ENCODE measurements around the gene FBXO4. TPM values are rescaled to one million over a fixed set of nuclear protein-coding genes. Genes with fewer than 3 reads are reported as not detected.

The FBXO4 gene
- total and polyA plus RNA-seq, 12 donors = 3.1 to 12.2 (median 5.3) TPM

- DNase-seq (no peak), ATAC-seq (no peak)
- Histone ChIP-seq H3K9me3 (peaks cover 0 to 48% (median 12%) of the 10 kb centered on the region in 11 donors), H3K36me3 (no peaks in the 10 kb centered on the region), H3K27me3 (no peaks in the 10 kb centered on the region), H3K4me3 (no peak overlapping the region), H3K27ac (no peak overlapping the region), H3K4me1 (no peaks in the 10 kb centered on the region)
- TF ChIP-seq, protein P1, sequence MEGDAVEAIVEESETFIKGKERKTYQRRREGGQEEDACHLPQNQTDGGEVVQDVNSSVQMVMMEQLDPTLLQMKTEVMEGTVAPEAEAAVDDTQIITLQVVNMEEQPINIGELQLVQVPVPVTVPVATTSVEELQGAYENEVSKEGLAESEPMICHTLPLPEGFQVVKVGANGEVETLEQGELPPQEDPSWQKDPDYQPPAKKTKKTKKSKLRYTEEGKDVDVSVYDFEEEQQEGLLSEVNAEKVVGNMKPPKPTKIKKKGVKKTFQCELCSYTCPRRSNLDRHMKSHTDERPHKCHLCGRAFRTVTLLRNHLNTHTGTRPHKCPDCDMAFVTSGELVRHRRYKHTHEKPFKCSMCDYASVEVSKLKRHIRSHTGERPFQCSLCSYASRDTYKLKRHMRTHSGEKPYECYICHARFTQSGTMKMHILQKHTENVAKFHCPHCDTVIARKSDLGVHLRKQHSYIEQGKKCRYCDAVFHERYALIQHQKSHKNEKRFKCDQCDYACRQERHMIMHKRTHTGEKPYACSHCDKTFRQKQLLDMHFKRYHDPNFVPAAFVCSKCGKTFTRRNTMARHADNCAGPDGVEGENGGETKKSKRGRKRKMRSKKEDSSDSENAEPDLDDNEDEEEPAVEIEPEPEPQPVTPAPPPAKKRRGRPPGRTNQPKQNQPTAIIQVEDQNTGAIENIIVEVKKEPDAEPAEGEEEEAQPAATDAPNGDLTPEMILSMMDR (IDR thresholded peaks at IDR 0.05) = no peak
- intact Hi-C loops (cut with DNase I) = no loop called here
- whole genome bisulfite sequencing, 2 donors = 82 to 85% methylated on average over 1 of the region's 1 CpG
Measured at GRCh38 chr5:41954286-41954685, 29.2 kb downstream of the FBXO4 start.

- WGBS, 2 donors = 75 to 76% methylated on average over 7 of the region's 7 CpGs
- Histone ChIP-seq H3K27ac (no peak overlapping the region), H3K36me3 (no peaks in the 10 kb centered on the region), H3K27me3 (no peaks in the 10 kb centered on the region), H3K4me1 (no peaks in the 10 kb centered on the region), H3K9me3 (peaks cover 0 to 50% (median 19%) of the 10 kb centered on the region in 11 donors), H3K4me3 (no peak overlapping the region)
- DNase-seq (no peak), ATAC-seq (no peak)
- intact Hi-C loops (cut with DNase I) = no loop called here
- TF ChIP-seq, protein P1 (IDR thresholded peaks at IDR 0.05) = no peak
Measured at GRCh38 chr5:41955432-41956024, 30.4 kb downstream of the FBXO4 start.

DNA sequence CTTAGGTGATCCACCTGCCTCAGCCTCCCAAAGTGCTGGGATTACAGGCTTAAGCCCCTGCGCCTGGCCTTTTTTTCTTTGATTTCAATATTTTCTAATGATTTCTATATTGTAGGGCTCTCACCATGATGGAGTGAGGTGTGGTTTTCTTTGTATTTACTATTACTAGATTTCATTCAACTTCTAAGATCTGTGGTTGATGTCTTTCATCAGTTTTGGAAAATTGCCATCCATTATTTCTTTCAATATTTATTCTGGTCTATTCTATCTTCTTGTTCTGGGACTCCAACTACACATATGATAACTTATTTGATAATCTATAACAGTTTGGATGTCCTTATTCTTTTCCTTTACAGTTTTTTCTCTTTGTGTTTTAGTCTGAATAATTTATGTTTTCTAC, 31.9 kb downstream of the FBXO4 start:
- 91 to 95% methylated on average over 1 of the region's 1 CpG for WGBS, 2 donors
- no peak overlapping the region for H3K4me3 ChIP-seq
- DNase-seq (no peak), ATAC-seq (no peak)
- TF ChIP-seq, protein P1 (IDR thresholded peaks at IDR 0.05) = no peak
- no peaks in the 10 kb centered on the region for H3K27me3 ChIP-seq
- no peaks in the 10 kb centered on the region for H3K4me1 ChIP-seq
- no peak overlapping the region for H3K27ac ChIP-seq
- peaks cover 0 to 62% (median 28%) of the 10 kb centered on the region in 11 donors for H3K9me3 ChIP-seq
- intact Hi-C loops (cut with DNase I) = no loop called here
- H3K36me3 ChIP-seq = no peaks in the 10 kb centered on the region

DNA sequence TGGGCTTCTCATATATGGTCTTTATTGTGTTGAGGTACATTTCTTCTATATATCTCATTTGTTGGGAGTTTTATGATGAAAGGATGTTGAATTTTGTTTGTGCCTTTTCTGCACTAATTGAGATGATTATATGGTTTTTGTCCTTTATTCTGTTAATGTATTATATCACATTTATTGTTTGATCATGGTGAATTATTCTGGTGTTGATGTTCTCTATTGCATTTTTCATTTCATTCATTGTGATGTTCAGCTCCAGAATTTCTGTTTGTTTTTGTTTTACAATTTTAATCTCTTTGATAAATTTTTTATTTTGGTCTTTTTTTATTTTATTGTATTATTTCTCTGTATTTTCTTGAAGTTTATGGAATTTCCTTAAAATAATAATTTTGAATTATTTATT, 35.4 kb downstream of the FBXO4 start:
- H3K4me1 ChIP-seq = no peaks in the 10 kb centered on the region
- H3K27ac ChIP-seq = no peak overlapping the region
- H3K27me3 ChIP-seq = no peaks in the 10 kb centered on the region
- ATAC-seq (no peak), DNase-seq (no peak)
- TF ChIP-seq, protein P1 (IDR thresholded peaks at IDR 0.05) = no peak
- no peaks in the 10 kb centered on the region for H3K36me3 ChIP-seq
- no peak overlapping the region for H3K4me3 ChIP-seq
- peaks cover 0 to 71% (median 28%) of the 10 kb centered on the region in 11 donors for H3K9me3 ChIP-seq
- intact Hi-C loops (cut with DNase I) = no loop called here

All from heart right ventricle (tissue), 16 donors.